B cell (primary cell): Measurements from ENCODE around the gene PSMB2.

Source experiments
- EZH2 ChIP-seq: IDR thresholded peaks from 2 replicates; pipeline ENCODE4 v1.6.1; 2012; ENCODE audit warnings: borderline replicate concordance, low read depth, mild to moderate bottlenecking, moderate library complexity, low read length; ENCODE audit not compliant: insufficient read depth, poor library complexity, severe bottlenecking
- TF ChIP-seq, protein P1 (sequence below): fragments of 200-600 bp; IDR thresholded peaks from one replicate; pipeline ENCODE4 v1.8.0; 2022; ENCODE audit warnings: antibody characterized with exemption, mild to moderate bottlenecking

DNA sequence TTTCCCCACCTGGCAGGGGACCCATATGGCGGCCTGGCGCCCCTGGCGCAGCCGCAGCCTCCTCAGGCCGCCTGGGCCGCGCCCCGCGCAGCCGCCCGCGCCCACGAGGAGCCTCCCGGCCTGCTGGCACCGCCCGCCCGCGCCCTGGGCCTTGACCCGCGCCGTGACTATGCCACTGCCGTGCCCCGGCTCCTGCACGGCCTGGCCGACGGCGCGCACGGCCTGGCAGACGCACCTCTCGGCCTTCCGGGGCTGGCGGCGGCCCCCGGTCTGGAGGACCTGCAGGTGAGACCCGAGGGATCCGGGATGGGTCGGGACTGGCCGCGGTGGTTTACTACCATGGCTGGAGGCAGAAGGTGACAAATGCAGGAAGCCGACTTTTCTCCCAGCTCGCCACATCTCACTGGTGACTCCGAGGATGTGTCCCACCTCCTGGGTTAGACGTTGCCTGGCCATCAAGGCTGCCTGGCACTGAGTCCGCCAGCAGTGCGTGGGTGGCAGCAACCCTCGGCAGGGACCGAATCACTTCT lies 67.1 kb downstream of the PSMB2 start:
- TF ChIP-seq, protein P1, sequence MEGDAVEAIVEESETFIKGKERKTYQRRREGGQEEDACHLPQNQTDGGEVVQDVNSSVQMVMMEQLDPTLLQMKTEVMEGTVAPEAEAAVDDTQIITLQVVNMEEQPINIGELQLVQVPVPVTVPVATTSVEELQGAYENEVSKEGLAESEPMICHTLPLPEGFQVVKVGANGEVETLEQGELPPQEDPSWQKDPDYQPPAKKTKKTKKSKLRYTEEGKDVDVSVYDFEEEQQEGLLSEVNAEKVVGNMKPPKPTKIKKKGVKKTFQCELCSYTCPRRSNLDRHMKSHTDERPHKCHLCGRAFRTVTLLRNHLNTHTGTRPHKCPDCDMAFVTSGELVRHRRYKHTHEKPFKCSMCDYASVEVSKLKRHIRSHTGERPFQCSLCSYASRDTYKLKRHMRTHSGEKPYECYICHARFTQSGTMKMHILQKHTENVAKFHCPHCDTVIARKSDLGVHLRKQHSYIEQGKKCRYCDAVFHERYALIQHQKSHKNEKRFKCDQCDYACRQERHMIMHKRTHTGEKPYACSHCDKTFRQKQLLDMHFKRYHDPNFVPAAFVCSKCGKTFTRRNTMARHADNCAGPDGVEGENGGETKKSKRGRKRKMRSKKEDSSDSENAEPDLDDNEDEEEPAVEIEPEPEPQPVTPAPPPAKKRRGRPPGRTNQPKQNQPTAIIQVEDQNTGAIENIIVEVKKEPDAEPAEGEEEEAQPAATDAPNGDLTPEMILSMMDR = no peak
- no peak for TF ChIP-seq EZH2
